Measurements from ENCODE around the gene ASGR1.

GRCh38 chr17:7175330-7175733, 3.8 kb downstream of the ASGR1 start:
- TF ChIP-seq, protein P1, sequence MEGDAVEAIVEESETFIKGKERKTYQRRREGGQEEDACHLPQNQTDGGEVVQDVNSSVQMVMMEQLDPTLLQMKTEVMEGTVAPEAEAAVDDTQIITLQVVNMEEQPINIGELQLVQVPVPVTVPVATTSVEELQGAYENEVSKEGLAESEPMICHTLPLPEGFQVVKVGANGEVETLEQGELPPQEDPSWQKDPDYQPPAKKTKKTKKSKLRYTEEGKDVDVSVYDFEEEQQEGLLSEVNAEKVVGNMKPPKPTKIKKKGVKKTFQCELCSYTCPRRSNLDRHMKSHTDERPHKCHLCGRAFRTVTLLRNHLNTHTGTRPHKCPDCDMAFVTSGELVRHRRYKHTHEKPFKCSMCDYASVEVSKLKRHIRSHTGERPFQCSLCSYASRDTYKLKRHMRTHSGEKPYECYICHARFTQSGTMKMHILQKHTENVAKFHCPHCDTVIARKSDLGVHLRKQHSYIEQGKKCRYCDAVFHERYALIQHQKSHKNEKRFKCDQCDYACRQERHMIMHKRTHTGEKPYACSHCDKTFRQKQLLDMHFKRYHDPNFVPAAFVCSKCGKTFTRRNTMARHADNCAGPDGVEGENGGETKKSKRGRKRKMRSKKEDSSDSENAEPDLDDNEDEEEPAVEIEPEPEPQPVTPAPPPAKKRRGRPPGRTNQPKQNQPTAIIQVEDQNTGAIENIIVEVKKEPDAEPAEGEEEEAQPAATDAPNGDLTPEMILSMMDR (IDR thresholded peaks at IDR 0.05 in 4 of 5, conservative IDR thresholded peaks at IDR 0.05 in 1 of 5): no peak
- TF ChIP-seq POLR2A (IDR thresholded peaks at IDR 0.05): no peak

Measured in gastrocnemius medialis (tissue), 4 donors.